H9 (cell line): ENCODE measurements around the gene NUP35. TPM values are rescaled to one million over a fixed set of nuclear protein-coding genes. Genes with fewer than 3 reads are reported as not detected.

Experiments
- DNase-seq: peaks from one replicate; pipeline ENCODE4 v3.0.0-alpha.2; 2017
- H2AFZ ChIP-seq: one replicate; pipeline ENCODE4 v1.6.1; 2013; ENCODE audit warnings: mild to moderate bottlenecking, low read length, control low read depth, moderate library complexity
- H2AK5ac ChIP-seq: 2 replicates; pipeline ENCODE4 v1.6.1; 2013; ENCODE audit warnings: low read length, control low read depth, mixed read lengths; ENCODE audit not compliant: insufficient read length
- H2BK120ac ChIP-seq: one replicate; pipeline ENCODE4 v1.6.1; 2013; ENCODE audit warnings: low read depth, mild to moderate bottlenecking, low read length, control low read depth, inconsistent platforms; ENCODE audit not compliant: poor library complexity, severe bottlenecking
- H2BK12ac ChIP-seq: 2 replicates; pipeline ENCODE4 v1.6.1; 2013; ENCODE audit warnings: low read length, control low read depth, mixed read lengths, low read depth; ENCODE audit not compliant: insufficient read length
- H2BK15ac ChIP-seq: 2 replicates; pipeline ENCODE4 v1.6.1; 2013; ENCODE audit warnings: low read depth, low read length, control low read depth
- H2BK20ac ChIP-seq: one replicate; pipeline ENCODE4 v1.6.1; 2013; ENCODE audit warnings: low read depth, mild to moderate bottlenecking, low read length, control low read depth, inconsistent platforms; ENCODE audit not compliant: poor library complexity, severe bottlenecking
- H2BK5ac ChIP-seq: 2 replicates; pipeline ENCODE4 v1.6.1; 2013; ENCODE audit warnings: low read length, control low read depth, mixed read lengths; ENCODE audit not compliant: insufficient read length
- H3K14ac ChIP-seq: 2 replicates; pipeline ENCODE4 v1.6.1; 2013; ENCODE audit warnings: low read length, control low read depth; ENCODE audit not compliant: insufficient read depth
- H3K18ac ChIP-seq: 2 replicates; pipeline ENCODE4 v1.6.1; 2013; ENCODE audit warnings: low read depth, mild to moderate bottlenecking, mixed read lengths, low read length, control low read depth; ENCODE audit not compliant: insufficient read length
- H3K23ac ChIP-seq: 2 replicates; pipeline ENCODE4 v1.6.1; 2013; ENCODE audit warnings: low read length, control low read depth, mixed read lengths, low read depth; ENCODE audit not compliant: insufficient read length
- H3K23me2 ChIP-seq: 2 replicates; pipeline ENCODE4 v1.6.1; 2013; ENCODE audit warnings: low read depth, mild to moderate bottlenecking, mixed read lengths, low read length, control low read depth; ENCODE audit not compliant: insufficient read length, poor library complexity, severe bottlenecking
- H3K27ac ChIP-seq: 2 replicates; pipeline ENCODE4 v1.5.1; 2013; ENCODE audit warnings: low read length, control low read depth, mixed read lengths, low read depth; ENCODE audit not compliant: insufficient read length
- H3K27me3 ChIP-seq: 2 replicates; pipeline ENCODE4 v1.6.1; 2013; ENCODE audit warnings: low read length, control low read depth, inconsistent platforms; ENCODE audit not compliant: insufficient read depth
- H3K4ac ChIP-seq: 2 replicates; pipeline ENCODE4 v1.6.1; 2013; ENCODE audit warnings: low read depth, mild to moderate bottlenecking, control low read depth, inconsistent platforms, low read length, moderate library complexity
- H3K4me1 ChIP-seq: 2 replicates; pipeline ENCODE4 v1.6.1; 2013; ENCODE audit warnings: low read length, control low read depth, inconsistent platforms; ENCODE audit not compliant: insufficient read depth
- H3K4me2 ChIP-seq: 2 replicates; pipeline ENCODE4 v1.6.1; 2013; ENCODE audit warnings: low read length, control low read depth, mixed read lengths; ENCODE audit not compliant: insufficient read length, insufficient read depth
- H3K56ac ChIP-seq: 2 replicates; pipeline ENCODE4 v1.6.1; 2013; ENCODE audit warnings: low read depth, mild to moderate bottlenecking, mixed read lengths, low read length, control low read depth; ENCODE audit not compliant: insufficient read length
- H3K79me1 ChIP-seq: 2 replicates; pipeline ENCODE4 v1.6.1; 2013; ENCODE audit warnings: low read depth, mild to moderate bottlenecking, moderate library complexity, low read length, control low read depth, inconsistent platforms; ENCODE audit not compliant: insufficient read depth, poor library complexity, severe bottlenecking
- H3K79me2 ChIP-seq: 2 replicates; pipeline ENCODE4 v1.6.1; 2013; ENCODE audit warnings: low read length, control low read depth, inconsistent platforms; ENCODE audit not compliant: insufficient read depth
- H3K9ac ChIP-seq: 2 replicates; pipeline ENCODE4 v1.6.1; 2013; ENCODE audit warnings: low read length, control low read depth, mixed read lengths; ENCODE audit not compliant: insufficient read length; ENCODE audit errors: extremely low read depth
- H3K9me3 ChIP-seq: one replicate; pipeline ENCODE4 v1.6.1; 2013; ENCODE audit warnings: low read depth, low read length, inconsistent platforms; ENCODE audit not compliant: control insufficient read depth
- H3T11ph ChIP-seq: one replicate; pipeline ENCODE4 v1.6.1; 2013; ENCODE audit warnings: mild to moderate bottlenecking, low read length, control low read depth, inconsistent platforms
- H4K20me1 ChIP-seq: one replicate; pipeline ENCODE4 v1.6.1; 2013; ENCODE audit not compliant: control insufficient read depth, insufficient read length, insufficient read depth
- H4K5ac ChIP-seq: 2 replicates; pipeline ENCODE4 v1.6.1; 2013; ENCODE audit warnings: low read depth, mild to moderate bottlenecking, mixed read lengths, low read length, control low read depth; ENCODE audit not compliant: insufficient read length
- H4K8ac ChIP-seq: replicated peaks from 2 replicates; pipeline ENCODE4 v1.6.1; 2013; ENCODE audit warnings: low read length, control low read depth, mixed read lengths, low read depth; ENCODE audit not compliant: insufficient read length
- H4K91ac ChIP-seq: 2 replicates; pipeline ENCODE4 v1.6.1; 2013; ENCODE audit warnings: low read depth, mild to moderate bottlenecking, moderate library complexity, mixed read lengths, low read length, control low read depth; ENCODE audit not compliant: insufficient read length
- H3K27ac Mint-ChIP-seq, 3 experiments: 2 replicates in 2 of 3; 3 replicates in 1 of 3; pipeline ENCODE4 v1.8.0; 2020 to 2021; ENCODE audit warnings: mixed read lengths in 3 of 3, mild to moderate bottlenecking in 1 of 3, moderate library complexity in 1 of 3
- H3K27me3 Mint-ChIP-seq: 2 replicates; pipeline ENCODE4 v1.8.0; 2021; ENCODE audit warnings: low read depth, mild to moderate bottlenecking, moderate library complexity, mixed read lengths
- H3K36me3 Mint-ChIP-seq, 3 experiments: 2 replicates in 2 of 3; 3 replicates in 1 of 3; pipeline ENCODE4 v1.8.0; 2020 to 2021; ENCODE audit warnings: low read depth in 3 of 3, mixed read lengths in 3 of 3; ENCODE audit not compliant: insufficient read depth in 1 of 3
- H3K4me1 Mint-ChIP-seq, 2 experiments: 2 replicates each; pipeline ENCODE4 v1.8.0; 2020; ENCODE audit warnings: mixed read lengths in 2 of 2
- H3K4me3 Mint-ChIP-seq, 2 experiments: 2 replicates in 1 of 2; 3 replicates in 1 of 2; pipeline ENCODE4 v1.8.0; 2020 to 2021; ENCODE audit warnings: mild to moderate bottlenecking in 2 of 2, mixed read lengths in 2 of 2, moderate library complexity in 1 of 2
- H3K9me3 Mint-ChIP-seq, 2 experiments: 2 replicates in 1 of 2; 3 replicates in 1 of 2; pipeline ENCODE4 v1.8.0; 2020; ENCODE audit warnings: mild to moderate bottlenecking in 2 of 2, mixed read lengths in 2 of 2, moderate library complexity in 1 of 2
- CTCF ChIP-seq: fragments of 200-600 bp; sonication (generic); conservative IDR thresholded peaks from 3 replicates; pipeline ENCODE4 v1.8.0; 2021; ENCODE audit warnings: antibody characterized with exemption, mild to moderate bottlenecking
- WGBS: extraction: QIAGEN DNeasy Blood & Tissue Kit; methylation state at CpG from one replicate; pipeline ENCODE4 v1.1.7; 2013; ENCODE audit warnings: missing lambda C conversion rate, low lambda C conversion rate, mixed read lengths; ENCODE audit not compliant: insufficient read length; ENCODE audit errors: extremely low coverage; 5-methylcytosine and 5-hydroxymethylcytosine counted together
- total RNA-seq: library from RNA; stranded (reverse); gene quantifications from 2 replicates; pipeline ENCODE4 v1.2.1, GENCODE V29; 2021

Gene NUP35
- total RNA-seq, 1 experiment from 2014 or later: 53.6 TPM

- Histone ChIP-seq H2AK5ac (no peak overlapping the region), H2BK120ac (no peak overlapping the region), H3K4me1 (no peaks in the 10 kb centered on the region), H4K8ac (no peak overlapping the region), H3K56ac (no peak overlapping the region), H3K9me3 (no peaks in the 10 kb centered on the region), H2BK5ac (no peak overlapping the region), H3K79me1 (no peaks in the 10 kb centered on the region), H3T11ph (no peak overlapping the region), H3K18ac (no peak overlapping the region), H4K20me1 (no peaks in the 10 kb centered on the region), H2AFZ (no peak overlapping the region), H3K9ac (no peak overlapping the region), H3K27ac (no peak overlapping the region), H3K27me3 (no peaks in the 10 kb centered on the region), H3K79me2 (no peaks in the 10 kb centered on the region), H3K23ac (no peak overlapping the region), H4K91ac (no peak overlapping the region), H3K4me2 (no peak overlapping the region), H4K5ac (no peak overlapping the region), H2BK15ac (no peak overlapping the region), H3K23me2 (no peaks in the 10 kb centered on the region), H3K4ac (no peak overlapping the region), H2BK12ac (no peak overlapping the region), H2BK20ac (no peak overlapping the region), H3K14ac (no peak overlapping the region)
- Mint-ChIP-seq H3K9me3 (no peaks in the 10 kb centered on the region), H3K27ac (no peak overlapping the region), H3K36me3 (peaks cover 13 to 33% (median 14%) of the 10 kb centered on the region in 3 experiments), H3K27me3 (no peaks in the 10 kb centered on the region), H3K4me1 (no peaks in the 10 kb centered on the region), H3K4me3 (no peak overlapping the region)
- TF ChIP-seq CTCF: no peak
- WGBS: no CpG with 5 or more reads among the region's 1 CpG
- DNase-seq: no peak
Measured at GRCh38 chr2:183192343-183192742, 68.1 kb downstream of the NUP35 start.
